ENCODE data around the gene KRTAP5-2.

Gene KRTAP5-2

DNA sequence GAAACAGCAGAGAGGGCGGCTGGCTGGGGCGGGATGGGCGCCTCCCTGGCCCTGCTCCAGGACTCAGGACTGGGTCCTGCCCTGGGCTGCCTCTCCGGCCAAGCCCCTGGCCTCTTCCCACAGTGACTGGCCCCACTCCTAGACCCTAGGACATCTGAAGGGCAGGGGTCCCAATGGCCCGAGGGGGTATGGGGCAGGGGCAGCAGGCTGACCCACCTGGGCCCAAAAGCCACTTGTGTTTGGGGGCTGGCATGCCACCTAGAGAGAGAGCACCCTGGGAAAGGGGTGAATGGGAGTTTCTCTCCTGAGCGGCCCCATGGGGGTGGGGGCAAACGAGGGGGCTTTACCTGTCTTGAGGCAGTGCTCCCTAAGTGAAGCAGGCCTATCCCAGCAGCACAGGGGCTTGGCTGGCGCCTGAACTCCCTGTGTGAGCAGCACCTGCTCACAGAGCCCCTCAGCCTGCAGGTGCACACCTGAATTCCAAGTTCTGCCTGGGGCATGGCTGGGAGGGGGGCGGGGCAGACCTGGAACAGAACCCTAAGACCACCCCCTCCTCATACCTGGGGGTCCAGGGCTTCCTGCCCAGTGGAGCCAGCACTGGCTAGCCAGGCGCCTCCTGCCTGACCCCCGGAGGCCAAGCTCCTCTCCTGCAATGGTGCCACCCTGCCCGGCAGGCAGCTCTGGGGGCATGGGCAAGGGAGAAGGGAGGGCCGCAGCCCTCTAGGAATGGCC, 42.9 kb downstream of the KRTAP5-2 start:
- no peak for DNase-seq

GRCh38 chr11:1553808-1554594, 44.1 kb downstream of the KRTAP5-2 start:
- no peak for DNase-seq

DNA sequence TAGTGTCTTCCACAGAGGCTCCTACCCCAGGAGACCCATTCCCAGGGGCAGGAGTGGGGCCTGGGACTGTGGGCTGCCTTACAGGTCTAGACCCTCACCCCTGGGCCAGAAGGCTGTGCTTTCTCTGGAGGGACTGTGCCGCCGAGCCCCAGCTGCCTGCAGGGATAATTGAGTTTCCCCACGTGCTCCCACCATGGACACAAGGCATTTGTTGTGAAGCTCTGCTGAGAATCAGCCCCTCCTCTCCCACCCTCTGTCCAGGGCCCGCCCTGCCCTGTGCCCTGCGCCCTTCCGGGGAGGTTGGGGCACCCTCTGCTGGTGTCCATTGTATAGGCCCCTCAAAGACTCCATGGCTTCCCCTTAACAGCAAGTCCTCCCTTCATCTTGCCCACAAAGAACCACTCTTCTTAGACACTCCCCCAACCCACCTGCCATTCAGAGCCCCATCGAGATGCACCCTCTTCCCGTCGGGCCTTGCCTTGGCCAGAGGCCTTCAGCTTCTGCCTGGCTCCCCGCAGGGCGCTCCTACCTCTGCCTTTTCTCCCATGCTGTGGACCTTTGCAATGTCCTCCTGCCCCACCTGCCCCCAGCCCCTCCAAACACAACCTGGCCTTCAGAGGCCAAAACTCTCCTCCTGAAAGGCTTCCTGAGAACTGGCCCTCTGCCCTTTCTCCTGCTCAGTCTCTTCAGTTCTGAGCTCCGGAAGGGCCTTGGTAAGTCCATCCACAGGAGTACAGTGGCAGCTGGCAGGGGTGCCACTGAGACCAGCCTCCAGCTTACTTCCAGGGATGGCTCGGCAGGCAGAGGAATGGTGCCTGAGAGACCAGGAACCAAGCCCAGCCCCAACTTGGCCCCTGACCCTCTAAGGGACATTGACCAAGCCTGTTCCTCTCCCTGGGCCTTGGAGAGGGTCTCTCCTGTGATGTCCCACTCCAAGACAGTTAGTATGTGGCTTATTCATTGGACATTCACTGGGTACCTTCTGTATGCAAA, 48.5 kb downstream of the KRTAP5-2 start:
- no peak for DNase-seq

DNA sequence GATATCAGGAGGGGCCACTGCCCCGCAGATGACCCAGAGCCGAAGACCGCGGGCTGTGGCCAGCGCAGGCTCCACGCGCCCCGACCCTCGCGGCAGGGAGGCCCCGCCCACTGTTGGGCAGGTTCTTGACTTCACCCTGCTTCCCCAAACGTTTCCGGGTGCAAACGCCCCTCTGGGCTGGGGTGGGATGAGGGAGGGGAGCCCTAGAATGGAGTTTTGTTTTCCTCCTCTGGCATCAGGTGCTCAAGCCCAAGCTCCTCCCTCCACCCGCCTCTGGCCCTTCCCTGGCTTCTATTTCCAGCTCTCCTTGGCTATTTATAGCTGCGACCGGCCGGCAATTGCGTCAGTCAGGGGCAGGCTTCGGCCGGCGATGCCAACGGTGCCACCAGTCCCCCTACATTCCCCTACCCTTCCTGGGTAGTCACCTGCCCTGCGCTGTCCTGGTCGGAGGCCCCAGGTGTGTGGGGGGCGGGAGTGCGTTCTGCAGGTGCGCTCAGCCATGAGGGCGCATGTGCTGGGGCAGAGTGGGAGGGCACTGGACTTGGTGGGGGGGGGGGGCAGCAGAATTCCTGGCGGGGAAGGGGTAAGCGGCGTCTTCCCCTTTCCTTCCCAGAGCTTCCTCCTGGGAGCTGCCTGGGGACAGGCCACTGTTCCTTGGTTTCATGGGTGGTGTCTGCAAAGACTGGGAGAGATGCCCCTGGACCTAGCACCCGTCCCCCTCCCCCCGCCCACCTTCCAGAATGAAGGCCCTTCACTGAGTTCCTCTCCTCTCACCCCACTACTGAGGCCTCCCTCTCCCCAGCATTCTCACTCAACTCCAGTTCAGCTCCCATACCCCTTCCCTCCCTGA, 49.6 kb downstream of the KRTAP5-2 start:
- peak; percentile 40 for DNase-seq

DNA sequence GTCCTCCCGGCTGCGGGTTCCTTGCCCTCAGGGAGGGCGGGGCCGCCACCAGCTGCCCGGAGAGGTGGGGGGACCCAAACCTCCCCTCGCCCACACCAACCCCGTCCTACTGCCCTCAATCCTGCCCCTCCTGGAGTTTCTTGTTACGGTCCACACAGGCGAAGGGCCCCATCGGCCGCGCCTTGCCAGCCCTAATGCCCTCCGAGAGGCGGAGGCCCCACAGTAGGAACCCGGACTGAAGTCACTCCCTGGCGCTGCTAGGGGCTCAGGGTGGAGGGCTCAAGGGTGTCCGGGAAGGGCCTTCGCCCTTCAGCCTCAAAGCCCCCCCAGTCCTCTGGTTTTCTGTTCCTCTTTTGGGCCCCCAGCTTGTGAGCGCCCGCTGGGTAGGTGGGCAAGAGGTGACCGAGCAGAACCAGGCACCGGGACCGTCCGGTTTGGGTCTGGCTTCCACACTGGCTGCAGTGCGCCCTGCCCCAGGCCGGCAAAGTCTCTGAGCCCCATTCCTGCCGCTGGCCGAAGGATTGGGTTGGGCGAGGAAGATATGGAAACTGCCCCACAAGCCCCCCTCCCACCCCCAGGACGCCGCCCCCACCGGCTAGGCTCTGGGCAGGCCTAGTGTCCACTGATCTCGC, 50.5 kb downstream of the KRTAP5-2 start:
- no peak for DNase-seq
